Stimulated activated CD4-positive, alpha-beta T cell treated with anti-CD3 and anti-CD28 coated beads, Interleukin-15, amount 100 ng/mL, for 48 hours (primary cell): Measurements from ENCODE around the gene LMO7.

ENCODE experiments used
- DNase-seq, 2 donors: peaks; one replicate each; pipeline ENCODE4 v3.0.0-alpha.2; 2020; ENCODE audit warnings: low read depth in 2 of 2

LMO7 gene

DNA sequence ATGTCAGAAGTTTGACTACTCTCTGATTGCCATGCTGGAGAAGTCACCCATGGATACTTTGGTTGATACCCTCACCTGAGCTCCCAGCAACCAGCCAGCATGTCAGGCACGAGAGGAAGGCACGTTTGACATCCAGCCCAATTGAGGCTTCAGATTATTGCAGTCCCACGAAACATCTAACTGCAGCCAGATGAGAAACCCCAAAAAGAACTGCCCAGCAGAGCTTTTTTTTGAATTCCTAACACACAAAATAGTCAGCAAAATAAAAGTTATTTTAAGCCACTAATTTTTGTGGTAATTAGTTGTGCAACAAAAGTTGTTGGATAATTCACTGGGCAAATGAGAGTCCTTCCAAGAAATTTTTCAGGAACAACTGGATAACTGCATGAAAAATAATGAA, 259.0 kb downstream of the LMO7 start:
- DNase-seq, result no peak

DNA sequence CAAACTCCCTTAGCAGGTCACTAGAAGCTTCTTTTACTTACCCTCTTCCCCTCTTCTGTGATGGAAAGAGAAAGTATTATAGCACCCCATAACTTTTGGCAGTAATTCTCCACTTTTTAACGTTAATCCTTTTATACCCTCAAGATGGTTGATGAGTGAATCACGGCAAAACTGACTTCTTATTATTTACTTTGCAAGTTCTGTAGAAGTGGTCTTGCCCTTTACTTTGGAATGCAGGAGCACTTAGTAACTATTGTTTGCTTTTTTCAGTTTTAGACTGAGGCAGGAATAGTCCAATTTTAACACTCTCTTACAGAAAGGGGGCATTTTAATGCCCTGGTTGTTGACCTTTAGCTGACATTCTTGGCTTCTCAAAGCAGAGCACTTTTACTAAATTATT, 260.1 kb downstream of the LMO7 start:
- no peak for DNase-seq

DNA sequence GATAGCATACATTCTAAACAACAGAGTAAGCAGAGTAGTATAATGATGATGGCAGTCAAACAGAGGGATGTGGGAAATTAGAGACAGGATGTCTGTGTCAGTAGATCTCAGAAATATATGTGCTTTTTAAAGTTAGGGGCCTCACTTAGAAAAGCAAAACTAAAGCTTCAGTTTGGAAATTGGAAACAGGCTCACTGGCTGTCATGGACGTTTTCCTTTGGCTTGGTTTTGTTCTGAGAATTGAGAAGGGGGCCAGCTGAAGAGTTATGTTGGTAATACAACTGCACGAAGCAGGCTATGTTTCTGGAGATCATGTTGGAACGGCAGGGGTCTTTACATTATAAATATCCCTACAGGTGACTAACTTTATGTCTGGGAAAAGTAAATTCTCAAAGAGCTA, 261.3 kb downstream of the LMO7 start:
- DNase-seq, result no peak

DNA sequence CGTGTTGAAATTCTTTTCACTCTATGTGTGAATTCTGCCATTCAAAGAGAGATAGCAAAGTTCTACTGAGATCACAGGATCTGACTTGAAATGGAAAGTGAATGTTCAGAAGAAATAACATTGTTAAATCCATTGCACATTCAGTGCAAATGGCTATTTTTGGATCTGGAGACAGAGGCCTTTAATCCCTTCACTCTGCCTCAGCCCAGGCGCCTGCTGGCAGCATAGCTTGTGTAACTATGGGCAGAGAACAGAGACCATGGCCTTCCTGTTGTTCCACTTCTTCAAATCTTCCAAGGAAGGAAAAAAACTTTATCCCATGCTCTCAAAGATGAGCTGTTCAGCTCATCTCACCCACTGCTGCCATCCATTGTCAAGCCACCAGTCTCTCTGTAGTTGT, 265.4 kb downstream of the LMO7 start:
- DNase-seq, result no peak

DNA sequence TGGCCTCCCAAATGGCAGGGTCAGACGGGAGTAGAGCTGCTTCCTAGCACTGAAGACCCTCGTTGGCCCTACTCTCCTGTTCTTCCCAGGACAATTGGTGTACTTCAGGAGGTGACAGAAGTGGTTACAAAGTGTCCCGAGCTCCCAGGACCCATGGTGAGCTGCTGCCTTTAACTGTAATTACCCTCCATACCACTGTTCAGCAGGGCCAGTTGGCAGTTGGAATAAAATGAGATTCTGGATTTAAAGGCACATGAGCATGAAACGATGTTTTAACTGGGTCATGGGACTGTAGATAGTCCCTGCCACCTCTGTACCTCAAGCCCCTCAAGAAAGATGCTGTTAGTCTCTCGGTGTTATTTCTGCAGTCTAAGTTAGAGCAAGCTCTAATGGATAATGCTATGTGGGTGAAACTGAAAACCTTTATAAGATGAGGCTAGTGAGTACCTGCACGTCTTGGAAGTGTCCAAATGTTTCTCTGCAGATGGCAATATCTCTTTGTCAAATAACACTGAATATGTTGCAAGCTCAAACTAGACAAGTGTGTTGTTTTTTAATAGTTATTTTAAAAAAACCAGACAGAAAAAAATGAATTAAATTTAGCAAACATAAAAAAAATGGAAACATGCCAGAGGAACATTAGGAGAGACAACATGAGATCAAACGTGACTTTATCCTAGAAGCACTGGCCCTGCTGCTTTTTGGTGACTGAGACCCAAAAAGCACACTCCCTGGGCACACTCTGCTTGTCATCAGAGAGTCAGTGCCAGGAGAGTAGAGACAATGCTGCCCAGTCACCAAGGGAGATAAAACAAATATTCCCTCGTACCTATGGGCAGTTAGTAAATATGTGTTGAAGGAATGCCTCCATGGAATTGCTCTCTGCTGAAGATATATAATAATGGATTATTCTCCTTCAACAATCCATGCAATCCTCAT, 266.3 kb downstream of the LMO7 start:
- no peak for DNase-seq

DNA sequence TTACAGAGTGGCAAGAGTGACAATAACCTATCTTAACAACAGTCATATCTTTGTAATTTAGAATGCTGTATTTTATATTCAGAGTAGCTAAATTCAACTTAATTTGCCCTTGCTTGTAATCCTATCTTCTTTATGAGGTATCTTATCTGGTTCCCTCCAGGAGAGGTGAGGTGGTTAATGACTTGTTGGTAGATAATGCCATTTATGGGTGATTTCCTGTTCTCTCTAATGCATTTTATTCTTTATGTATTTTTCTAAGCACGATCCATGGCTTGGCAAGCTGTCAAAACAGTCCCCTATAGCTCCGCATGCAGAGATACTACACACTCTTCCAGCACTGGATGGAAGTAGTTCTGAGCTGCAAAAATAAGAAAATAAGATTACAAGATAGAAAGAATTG, 267.9 kb downstream of the LMO7 start:
- DNase-seq, result no peak

DNA sequence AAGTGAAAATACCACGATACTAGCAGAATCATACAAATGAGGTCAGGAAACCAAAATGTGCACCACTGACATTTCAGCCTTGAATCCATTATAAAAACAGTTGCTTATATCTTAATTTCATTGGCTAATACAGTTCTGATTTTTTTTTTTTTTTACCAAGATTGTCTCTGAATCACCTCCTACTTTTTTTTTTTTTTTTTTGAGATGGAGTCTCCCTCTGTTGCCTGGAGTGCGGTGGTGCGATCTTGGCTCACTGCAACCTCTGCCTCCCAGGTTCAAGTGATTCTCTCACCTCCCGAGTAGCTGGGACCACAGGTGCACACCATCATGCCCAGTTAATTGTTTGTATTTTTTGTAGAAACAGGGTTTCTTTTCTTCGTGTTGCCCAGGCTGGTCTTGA, 270.2 kb downstream of the LMO7 start:
- no peak for DNase-seq

DNA sequence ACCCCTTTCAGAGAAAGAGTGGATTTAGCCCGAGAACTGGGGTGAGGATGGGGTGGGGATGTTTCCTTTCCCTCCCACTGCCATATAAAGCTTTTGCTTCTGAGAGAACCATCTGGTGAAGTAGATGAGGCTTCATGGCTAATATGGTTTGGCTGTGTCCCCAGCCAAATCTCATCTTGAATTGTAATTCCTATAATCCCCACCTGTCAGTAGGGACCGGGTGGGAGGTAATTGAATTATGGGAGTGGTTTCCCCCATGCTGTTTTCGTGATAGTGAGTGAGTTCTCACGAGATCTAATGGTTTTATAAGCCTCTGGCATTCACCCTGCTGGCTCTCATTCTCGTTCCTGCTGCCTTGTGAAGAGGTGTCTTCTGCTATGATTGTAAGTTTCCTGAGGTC, 270.9 kb downstream of the LMO7 start:
- no peak for DNase-seq

DNA sequence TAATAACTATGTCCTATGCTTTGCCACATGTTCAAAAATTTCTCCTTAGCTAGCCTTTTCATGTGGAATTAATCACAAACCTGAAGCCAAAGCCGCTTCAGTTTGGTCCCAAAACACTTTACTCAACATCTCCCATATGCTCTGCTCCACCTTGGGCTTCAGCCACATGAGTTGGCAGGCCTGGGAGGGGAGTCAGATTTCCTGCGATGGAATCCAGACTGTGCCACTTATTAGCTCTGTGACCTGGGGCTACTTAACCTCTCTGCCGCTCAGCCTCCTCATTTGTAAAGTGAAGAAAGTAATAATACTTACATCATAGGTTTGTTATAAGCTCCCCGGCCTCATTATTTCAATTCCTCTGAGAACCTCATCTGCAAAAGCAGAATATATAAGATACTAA, 272.0 kb downstream of the LMO7 start:
- no peak for DNase-seq
